ENCODE data around the gene RREB1. TPM values are rescaled to one million over a fixed set of nuclear protein-coding genes. Genes with fewer than 3 reads are reported as not detected.
A peak's percentile ranks its signal among the peaks of the same experiment; 100 is the strongest.

RREB1 gene
- total RNA-seq, 1 experiment from 2014 or later = 35.8 TPM

- Histone ChIP-seq H3K27ac (ENCODE audit: insufficient read length, low read depth, low read length) (no peak overlapping the region), H3K4me2 (ENCODE audit: insufficient read depth, insufficient read length, low read length) (no peak overlapping the region)
- H3K27me3 Mint-ChIP-seq (ENCODE audit: low read depth) = no peaks in the 10 kb centered on the region
Measured at GRCh38 chr6:7238900-7239589, 131.3 kb downstream of the RREB1 start.

More at GRCh38 chr6:7238900-7239589, 131.3 kb downstream of the RREB1 start:
- H4K91ac ChIP-seq (ENCODE audit: insufficient read length, low read depth, low read length) = no peak overlapping the region
- Mint-ChIP-seq H3K4me1 (peaks cover 36 to 40% of the 10 kb centered on the region in 2 experiments), H3K4me3 (no peak overlapping the region), H3K36me3 (ENCODE audit: insufficient read depth in 1 of 3, low read depth in 3 of 3) (peaks cover 3 to 4% (median 4%) of the 10 kb centered on the region in 3 experiments; a peak in 6 of 7 replicates), H3K27ac (peak overlapping the region in 1 of 3 experiments; percentile 19; a peak in 1 of 7 replicates), H3K9me3 (no peaks in the 10 kb centered on the region)
- H3K18ac ChIP-seq (ENCODE audit: insufficient read length, low read depth, low read length) = no peak overlapping the region
- H3K9me3 ChIP-seq (ENCODE audit: control insufficient read depth, low read depth, low read length) = no peaks in the 10 kb centered on the region
- H4K20me1 ChIP-seq (ENCODE audit: control insufficient read depth, insufficient read depth, insufficient read length) = no peaks in the 10 kb centered on the region
- no peaks in the 10 kb centered on the region for H3K23me2 ChIP-seq (ENCODE audit: insufficient read length, low read depth, low read length, poor library complexity, severe bottlenecking)
- no peaks in the 10 kb centered on the region for H3K27me3 ChIP-seq (ENCODE audit: insufficient read depth, low read length)
- no peak overlapping the region for H3T11ph ChIP-seq (ENCODE audit: low read length)
- H2BK15ac ChIP-seq (ENCODE audit: low read depth, low read length) = no peak overlapping the region
- H3K79me2 ChIP-seq (ENCODE audit: insufficient read depth, low read length) = no peaks in the 10 kb centered on the region
- no peak overlapping the region for H2BK5ac ChIP-seq (ENCODE audit: insufficient read length, low read length)
- H4K5ac ChIP-seq (ENCODE audit: insufficient read length, low read depth, low read length) = no peak overlapping the region
- DNase-seq = peak; percentile 89
- no peak overlapping the region for H3K9ac ChIP-seq (ENCODE audit: extremely low read depth, insufficient read length, low read length)
- no peak overlapping the region for H2AFZ ChIP-seq (ENCODE audit: low read length)
- peaks cover 15% of the 10 kb centered on the region for H3K4me1 ChIP-seq (ENCODE audit: insufficient read depth, low read length)
- no peak overlapping the region for H2BK12ac ChIP-seq (ENCODE audit: insufficient read length, low read depth, low read length)
- no peak overlapping the region for H3K14ac ChIP-seq (ENCODE audit: insufficient read depth, low read length)
- WGBS (ENCODE audit: extremely low coverage, insufficient read length, low lambda C conversion rate) = no CpG with 5 or more reads among the region's 10 CpGs
- no peak overlapping the region for H3K56ac ChIP-seq (ENCODE audit: insufficient read length, low read depth, low read length)
- H3K23ac ChIP-seq (ENCODE audit: insufficient read length, low read depth, low read length) = no peak overlapping the region
- no peak overlapping the region for H4K8ac ChIP-seq (replicated peaks; ENCODE audit: insufficient read length, low read depth, low read length)
- no peak overlapping the region for H2BK120ac ChIP-seq (ENCODE audit: low read depth, low read length, poor library complexity, severe bottlenecking)
- H3K4ac ChIP-seq (ENCODE audit: low read depth, low read length) = no peak overlapping the region
- no peak overlapping the region for H2BK20ac ChIP-seq (ENCODE audit: low read depth, low read length, poor library complexity, severe bottlenecking)
- H2AK5ac ChIP-seq (ENCODE audit: insufficient read length, low read length) = no peak overlapping the region
- peak; percentile 83 for TF ChIP-seq CTCF (conservative IDR thresholded peaks at IDR 0.05)
- no peaks in the 10 kb centered on the region for H3K79me1 ChIP-seq (ENCODE audit: insufficient read depth, low read depth, low read length, poor library complexity, severe bottlenecking)

Data from H9 (cell line).